ENCODE measurements around the gene CD44.
A peak's percentile ranks its signal among the peaks of the same experiment; 100 is the strongest.

Gene CD44

DNA sequence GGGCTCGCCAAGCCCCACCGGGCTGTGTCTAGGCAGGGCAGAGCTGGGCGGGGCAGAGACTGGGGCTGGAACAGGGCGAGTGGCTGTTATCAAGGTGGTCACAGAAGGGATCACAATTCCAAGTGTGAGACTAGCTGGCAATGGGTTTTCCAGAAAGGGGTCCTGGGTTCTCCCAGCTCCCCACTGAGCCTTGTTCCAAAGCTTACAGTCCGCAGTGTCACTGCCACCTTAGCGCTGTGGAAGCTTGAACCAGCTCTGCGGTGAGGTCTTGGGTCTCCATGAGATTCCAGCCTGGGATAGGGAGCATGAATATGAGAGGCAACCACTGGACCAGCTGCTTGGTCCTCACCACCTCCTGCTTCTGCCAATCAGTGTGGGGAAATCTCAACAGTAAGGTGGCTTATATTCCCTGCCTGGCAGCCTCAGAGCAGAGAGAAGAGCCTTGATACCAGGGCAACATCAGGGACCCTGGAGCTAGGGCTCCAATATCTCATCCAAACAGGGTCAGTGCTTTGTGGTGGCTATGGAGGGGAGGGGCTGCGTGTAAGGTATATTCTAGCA, 831 bp downstream of the CD44 start:
- no peak for DNase-seq (ENCODE audit: low read depth)

DNA sequence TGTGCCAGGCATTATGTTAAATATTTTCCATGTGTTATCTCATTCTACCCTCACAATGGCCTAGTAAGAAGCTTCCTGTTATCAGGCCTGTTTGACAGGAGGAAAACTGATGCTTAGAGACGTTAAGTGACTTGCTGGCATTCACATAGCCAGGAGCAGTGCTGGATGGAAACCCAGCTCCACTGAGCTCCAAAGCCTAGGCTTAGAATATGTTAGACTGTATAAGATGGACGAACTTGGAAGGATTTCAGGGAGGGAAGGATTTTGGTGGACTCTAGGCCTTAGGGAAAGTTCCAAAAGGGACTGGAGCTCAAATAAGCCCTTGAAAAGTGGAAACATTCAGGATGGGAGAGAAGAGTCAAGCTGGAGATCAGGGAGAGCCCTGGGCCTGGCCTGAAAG, 2.1 kb downstream of the CD44 start:
- no peak for DNase-seq (ENCODE audit: low read depth)

DNA sequence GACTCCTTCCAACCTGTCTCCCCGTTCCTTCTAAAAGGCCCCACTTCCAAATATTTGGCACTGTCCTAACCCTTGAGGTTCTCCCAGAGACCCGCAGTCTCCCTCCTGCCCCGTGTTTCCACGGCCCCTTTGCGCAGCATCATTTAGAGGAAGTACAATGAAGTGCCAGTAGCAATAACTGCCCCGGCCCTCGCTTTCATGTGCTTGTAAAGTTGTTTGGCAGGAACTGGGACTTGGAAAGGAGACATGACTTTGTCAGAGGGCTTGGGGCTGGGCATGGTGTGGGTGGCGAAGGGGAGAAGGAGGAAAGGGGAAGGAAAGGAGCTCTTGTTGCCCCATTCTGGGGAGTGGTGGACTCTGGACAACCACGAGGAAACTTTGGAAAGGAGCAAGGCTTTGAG, 2.6 kb downstream of the CD44 start:
- DNase-seq (ENCODE audit: low read depth) = no peak

DNA sequence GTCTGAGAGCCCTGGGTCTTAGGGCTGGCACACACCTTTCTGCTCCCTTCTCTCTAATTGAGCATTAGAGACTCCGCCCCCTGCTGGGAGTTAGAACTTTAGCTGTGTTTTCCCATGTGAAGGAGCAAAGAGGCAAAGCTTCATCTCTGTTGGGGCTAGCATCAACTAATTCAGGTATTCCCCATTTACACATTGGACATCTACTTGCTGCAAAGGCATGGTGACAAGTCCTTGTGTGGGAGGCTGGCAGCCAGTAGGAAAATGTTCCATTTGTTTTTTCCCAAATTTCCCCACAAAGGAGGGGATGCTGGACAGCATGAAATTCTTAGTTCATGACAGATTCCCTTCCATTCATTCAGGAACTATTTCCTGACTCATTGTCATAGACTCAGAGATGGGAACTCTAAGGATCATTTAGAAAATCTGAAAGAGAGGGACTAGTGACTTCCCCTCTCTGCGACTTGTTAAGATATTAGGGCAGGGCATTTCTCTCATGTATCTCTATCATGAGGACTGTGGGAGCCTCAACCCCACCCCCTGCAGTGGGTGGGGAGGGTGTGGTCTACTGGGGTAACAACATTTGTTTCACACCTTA, 3.6 kb downstream of the CD44 start:
- DNase-seq (ENCODE audit: low read depth) = peak; percentile 42

DNA sequence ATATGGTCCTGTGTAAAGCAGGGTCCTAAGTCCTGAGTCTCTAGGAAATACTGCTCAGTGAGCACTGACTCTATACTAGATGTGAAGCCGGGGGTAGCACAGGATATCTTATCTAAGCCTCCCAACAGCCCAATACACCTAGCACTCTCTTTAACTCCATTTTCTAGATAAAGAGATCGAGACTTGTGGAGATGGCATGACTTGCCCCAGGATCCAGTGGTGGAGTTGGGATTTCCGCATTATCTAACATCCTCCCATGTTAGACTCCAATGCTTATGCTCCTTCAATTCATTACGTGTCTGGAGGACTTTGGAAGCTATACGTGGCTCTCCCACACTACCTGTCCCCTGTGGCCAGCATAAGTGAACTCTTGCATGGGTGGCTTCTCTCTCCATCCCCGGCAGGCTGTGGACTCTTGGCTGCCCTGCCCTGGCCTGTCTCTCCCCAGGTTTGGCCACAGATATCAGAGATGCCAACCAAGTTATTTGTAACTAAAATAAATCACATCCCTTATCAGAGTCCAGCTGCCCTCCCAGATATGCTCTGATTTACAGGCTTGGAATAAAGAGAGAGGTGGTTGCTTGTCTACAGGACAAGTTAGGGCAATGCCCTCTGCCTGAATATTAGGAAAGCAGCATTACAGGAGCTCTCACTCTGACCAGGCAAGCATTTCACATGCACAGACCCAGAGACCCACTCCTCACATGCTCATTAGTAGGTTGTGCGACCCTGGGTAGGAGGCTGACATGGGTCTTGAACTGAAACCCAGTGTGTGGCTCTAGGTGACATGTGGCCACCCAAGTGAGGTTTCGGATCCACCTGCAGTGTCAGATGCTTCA, 4.5 kb downstream of the CD44 start:
- DNase-seq (ENCODE audit: low read depth) = no peak

DNA sequence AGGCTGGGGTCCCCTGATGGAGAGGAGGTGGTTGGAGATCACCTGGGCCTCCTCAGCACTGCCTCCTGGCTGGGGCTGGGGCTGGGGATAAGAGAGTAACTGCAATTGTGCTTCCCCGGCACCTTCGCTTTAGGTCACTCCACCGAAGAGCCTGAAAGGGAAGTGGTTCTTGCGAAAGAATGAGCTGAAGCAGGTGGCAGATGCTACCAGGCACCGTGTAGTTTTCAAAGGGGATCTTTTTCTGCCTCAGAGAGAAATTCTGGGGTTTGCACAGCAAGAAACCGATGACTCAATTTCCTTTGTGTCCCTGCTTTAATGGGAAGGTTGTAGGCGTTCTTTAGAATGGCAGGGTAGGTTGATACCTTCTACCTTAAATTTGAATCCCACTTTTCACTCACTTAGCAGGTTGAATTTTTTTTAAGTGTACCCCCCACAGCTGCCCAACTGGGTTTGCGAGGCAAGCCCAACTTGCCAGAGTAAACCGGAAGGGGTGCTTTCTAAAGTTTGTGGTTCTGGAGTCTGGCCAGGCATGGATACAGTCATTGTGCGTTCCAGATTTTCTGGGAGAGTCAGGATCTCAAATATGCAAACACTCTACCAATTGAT, 5.3 kb downstream of the CD44 start:
- peak; percentile 45 for DNase-seq (ENCODE audit: low read depth)

DNA sequence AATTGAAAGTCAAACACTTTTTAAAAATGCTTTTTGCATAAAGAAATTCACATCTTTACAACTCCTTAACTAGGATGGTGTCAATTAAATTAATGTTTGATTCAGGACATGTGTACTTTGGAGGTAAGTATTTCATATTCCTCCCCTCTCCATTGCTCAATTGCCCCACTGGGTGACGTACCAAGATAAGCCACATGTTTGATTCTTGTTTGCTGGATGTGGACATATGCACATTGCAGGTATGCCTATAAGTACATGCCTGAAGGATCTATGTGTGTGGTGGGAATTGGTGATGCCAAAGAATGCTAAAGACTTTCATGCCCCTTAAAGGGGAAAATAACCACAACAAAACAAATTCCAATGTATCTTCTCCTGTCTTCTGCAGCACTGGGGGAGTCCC, 5.8 kb downstream of the CD44 start:
- no peak for DNase-seq (ENCODE audit: low read depth)

DNA sequence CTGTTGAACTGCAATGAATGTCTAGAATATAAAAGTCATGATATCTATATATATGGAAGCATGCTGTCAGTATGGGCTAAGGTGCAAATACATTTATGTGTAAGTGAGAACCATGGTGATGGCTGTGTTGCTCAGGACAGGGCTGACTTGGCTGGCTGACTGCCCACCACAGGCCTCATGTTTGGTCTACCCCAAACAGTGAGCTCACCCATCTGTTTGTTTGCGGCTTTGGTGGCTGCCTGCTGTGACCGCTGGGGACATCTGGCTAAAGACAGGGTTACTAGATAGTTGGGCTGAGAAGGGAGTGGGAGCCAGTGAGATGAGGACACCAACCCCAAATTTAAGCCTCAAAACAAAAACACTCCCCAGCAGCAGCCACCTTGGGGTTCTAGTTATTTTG, 6.3 kb downstream of the CD44 start:
- peak; percentile 35 for DNase-seq (ENCODE audit: low read depth)

DNA sequence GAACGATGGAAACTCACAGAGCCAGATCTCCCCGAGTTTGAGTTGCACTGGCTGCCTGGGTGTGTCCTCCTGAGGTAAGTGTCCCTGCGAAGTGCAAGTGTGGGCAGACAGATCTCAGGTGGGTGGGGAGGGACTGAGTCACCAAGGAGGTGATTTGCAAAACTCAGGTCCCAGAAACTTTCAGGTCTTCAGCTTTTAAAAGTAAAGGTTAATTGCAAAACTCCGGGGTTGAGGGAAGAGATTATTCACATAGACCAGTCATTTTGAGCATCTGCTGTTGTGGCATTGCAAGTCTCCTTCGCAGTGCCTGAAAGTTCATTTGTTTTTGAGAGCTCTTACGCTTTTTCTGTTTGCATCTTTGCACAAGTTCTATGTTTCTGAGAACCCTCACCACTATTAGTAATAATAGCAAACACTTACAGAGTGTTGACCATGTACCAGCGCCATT, 7.1 kb downstream of the CD44 start:
- no peak for DNase-seq (ENCODE audit: low read depth)

DNA sequence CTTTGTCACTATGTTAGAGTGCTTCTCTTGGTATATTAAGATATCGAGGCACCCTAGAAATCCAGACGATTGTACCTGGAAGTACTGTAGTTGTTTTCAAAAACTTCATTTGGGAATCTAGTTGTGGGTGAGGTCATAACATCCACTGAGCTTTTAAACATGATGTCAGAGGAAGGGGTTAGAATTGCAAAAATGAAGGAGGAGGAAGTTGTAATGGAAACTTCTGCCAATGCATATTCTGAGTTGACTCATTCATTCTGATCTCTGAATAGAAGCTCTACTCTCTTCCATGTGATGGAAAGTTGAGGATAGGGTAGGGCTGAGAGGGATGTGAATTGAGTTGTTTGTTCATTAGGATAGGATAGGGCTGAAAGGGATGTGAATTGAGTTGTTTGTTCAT, 7.7 kb downstream of the CD44 start:
- no peak for DNase-seq (ENCODE audit: low read depth)

DNA sequence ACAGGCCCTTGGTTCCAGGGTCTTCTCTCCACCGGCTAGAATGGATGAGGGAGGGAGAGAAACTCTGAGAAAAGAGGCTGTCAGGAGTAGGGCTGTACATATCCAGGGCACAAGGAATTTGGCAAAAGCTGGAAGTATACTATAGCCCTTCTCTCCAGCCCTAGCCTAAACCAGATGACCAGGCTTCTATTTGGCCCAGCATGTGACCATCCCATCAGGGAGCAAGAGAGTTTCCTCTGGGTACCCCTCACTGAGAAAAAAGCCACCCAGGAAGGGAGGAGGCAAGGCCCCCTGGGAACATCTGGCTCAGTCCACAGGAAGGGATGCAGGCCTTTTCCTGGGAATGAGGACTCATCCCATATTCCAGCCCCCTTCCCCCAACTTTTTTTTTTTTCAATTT, 8.3 kb downstream of the CD44 start:
- no peak for DNase-seq (ENCODE audit: low read depth)

DNA sequence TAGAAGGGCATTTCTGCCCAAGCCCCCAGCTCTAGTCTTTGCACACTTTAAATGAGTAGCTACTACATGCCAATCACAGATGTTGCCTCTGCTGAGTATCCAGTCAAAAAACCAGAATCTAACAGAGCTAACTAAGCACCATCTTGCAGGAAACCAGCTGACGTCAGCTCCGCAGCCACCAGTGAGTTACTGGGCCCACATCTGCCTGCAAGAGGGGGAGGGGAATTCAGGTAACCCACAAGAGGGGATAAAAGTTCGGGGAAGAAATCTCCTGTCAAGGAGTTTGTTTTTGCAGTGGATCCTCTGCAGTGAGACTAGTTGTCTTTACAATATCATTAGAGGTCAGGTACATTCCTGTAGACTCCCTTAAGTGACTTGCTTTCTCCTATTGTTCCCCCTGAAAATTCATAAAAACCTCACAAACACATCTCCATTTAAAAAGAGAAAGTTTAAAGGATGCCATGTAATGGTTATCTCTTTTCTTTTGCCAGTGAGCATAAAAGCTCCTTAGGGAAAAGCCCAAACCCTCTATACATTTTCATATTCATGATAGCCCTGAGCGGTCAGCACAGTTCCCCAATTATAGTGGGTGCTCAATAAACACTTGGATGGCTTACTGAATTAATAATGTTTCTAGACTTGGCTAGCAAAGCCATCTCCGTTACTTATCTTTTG, 9.3 kb downstream of the CD44 start:
- no peak for DNase-seq (ENCODE audit: low read depth)

DNA sequence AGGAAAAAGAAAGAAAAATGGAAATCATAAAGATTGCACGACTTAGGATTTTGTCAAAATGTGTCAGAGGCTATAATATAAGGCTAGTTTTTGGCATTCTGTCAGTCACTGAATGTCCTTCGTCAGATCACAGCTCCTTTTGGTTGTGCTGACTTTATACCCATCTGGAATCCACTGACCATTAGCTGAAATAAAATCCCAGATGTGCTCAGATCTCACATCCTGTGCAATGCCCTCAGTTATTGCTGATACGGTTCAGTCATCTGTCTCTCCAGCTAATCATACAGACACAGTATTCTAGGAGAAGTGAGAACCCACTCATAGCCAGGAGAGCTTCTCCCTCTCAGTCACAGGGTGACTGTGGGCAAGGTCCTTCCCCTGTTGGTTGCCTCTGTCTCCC, 11.5 kb downstream of the CD44 start:
- no peak for DNase-seq (ENCODE audit: low read depth)

DNA sequence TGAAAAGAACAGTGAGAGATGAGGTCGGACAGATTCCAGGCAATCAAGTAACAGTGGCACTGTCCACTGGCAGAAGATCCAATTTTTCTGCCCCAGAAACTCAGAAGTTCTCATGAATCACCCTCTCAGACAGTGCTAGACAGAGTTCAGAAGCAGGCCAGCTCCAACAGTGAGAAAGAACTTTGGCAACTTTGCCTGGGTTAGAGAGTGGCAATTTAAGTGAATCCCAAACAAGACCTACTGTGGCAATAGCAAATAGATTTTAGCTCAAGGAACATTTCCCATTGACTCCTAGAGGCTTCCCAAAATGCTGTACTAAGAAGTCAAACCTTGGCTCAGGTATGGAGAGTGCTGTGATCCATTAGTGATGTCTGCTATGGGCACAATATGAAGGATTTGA, 12.3 kb downstream of the CD44 start:
- no peak for DNase-seq (ENCODE audit: low read depth)

DNA sequence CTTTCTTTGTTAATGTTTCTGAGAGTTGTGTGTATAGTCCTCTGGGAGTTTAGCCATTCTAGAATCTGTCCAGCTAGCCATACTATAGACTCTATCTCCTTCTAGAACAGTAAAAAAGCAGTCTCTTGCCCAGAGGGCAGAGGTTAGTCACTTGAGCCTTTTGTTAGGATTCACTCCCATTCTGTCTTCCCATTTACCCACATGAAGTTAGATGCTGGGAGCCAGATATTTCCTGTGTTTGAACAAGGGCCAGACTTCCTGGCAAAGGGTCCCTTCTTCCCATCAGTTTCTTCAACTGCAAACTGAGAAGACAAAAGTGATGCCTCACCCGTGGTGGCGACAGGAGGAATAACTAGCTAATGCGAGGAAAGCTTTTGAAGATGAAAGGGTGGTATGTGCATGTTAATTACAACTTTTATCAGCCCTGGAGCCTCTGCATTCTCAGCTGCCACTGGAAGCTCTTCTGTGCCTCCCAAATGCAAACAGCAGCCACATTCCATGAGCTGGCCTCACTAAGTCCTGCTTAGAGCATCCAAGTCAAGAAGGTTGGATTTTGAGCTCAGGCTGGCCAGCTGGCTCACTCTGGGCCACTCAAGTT, 12.8 kb downstream of the CD44 start:
- no peak for DNase-seq (ENCODE audit: low read depth)

DNA sequence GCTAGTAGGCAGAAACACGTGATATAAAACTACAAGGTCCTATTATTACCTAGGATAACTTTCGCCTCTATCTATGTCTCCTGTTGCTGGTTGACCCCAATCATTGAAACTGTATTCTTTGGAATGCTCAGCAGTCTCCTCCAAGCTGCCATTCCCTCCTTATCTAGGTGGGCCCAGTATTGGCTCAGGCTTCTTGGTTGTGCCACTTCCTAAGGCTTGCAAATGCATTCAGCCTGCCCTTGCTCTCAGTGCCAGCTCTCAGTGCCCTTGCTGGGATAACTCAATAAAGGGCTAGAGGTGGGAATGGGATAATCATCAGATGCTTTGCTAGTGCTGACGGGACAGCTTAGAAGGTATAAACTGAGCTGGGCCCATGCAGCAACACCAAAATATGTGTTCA, 13.6 kb downstream of the CD44 start:
- DNase-seq (ENCODE audit: low read depth) = no peak

DNA sequence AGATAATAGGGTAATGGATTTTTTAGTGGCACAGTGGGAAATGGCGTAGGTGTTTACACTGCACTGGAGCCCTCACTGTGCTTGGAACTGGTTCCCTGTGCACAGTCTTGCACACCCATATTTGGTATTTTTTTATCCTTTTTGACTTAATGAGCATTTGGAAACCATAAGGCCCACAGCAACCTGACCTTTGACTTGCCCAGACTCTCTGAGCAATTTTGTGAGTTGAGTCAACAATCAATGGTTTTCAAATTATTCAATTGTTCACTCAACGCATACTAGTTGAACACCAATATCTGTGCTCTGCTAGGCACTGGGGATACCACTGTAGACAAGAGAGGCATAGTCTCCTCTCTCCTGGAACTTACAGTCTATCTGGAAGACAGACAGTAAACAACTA, 14.3 kb downstream of the CD44 start:
- DNase-seq (ENCODE audit: low read depth) = no peak

DNA sequence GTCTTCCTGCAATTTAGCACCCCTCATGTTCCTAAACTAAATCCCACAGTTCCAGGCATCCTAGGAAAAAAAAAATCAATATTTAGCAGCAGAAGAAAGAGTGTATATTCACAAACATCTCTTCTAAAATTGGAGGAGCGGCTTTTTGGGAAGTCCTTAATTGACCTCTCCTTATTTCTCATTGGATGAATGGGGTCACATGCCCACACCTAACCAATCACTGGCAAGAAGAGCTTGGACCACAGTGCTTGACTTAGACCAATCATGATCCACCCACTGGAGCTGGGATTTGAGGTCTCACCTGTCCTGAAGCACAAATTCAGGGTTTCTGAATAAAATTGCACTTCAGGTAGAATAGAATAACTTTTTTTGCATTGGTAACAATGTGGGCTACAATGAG, 16.0 kb downstream of the CD44 start:
- no peak for DNase-seq (ENCODE audit: low read depth)

DNA sequence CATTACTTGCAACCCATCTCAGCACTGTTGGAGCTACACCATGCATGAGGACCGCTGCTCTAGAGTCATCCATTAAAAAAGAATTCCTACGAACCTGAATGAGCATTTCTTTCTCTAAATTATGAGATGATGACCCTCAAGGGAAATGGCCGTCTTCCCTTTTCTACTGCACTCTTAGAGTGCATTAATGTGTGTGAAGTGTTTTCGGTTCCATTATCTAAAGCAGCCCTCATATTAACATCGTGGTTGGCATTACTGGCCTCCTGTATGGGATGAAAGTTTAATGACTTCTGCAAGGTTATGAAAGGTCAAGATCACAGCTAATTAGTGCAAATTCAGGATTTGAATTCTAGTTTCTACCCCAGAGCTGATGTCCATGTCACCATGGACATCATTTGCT, 16.7 kb downstream of the CD44 start:
- no peak for DNase-seq (ENCODE audit: low read depth)

DNA sequence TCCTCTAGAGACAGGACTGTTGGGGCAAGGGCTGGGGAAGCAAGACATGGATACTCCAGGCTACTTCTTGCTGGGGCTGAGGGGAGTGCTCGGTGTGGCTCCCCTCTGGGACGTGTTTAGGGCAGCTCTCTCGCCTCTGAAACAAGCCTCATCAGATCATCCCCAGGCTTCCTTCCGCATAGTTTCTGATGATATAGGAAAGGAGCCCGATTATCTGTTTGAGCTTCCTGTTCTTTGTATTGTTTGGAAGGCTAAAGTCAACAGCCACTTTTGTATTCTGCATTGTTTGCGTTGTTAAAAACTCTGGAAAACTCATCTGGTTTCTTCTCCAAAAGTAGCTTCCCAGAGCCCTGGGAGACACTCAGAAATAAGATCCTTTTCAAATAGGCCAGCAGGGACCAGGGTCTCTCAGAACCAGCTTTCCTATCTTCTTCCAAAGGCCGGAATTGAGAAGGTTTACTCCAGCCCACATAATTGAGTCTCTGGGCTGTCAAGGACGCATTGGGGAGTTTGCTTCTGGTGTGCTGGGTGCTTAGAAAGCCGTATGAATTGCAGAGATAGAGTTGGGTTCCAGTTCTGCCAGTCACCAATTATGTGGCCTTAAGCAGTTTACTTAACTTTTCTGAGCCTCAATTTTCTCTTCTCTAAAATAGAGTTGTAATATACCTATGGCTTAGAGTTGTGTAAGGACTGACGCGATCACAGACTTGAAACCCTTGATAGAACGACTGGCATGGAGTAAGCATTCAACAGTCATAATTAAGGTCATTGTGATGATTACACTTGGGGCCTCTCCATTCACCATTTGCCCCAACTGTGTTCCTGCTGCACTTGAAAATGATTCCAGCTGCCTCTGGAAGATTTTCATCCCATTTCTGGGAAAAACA, 19.1 kb downstream of the CD44 start:
- DNase-seq (ENCODE audit: low read depth) = no peak
